DND-41 (cell line): ENCODE data around the gene FBF1.

Experiments used
- EZH2 ChIP-seq: IDR thresholded peaks from 3 replicates; pipeline ENCODE4 v1.6.1; 2012; ENCODE audit warnings: borderline replicate concordance, low read depth, mild to moderate bottlenecking, moderate library complexity, low read length, inconsistent platforms; ENCODE audit not compliant: severe bottlenecking
- TF ChIP-seq, protein P1 (sequence below): IDR thresholded peaks from 2 replicates; pipeline ENCODE4 v1.5.1; 2012; ENCODE audit warnings: borderline replicate concordance, low read length, moderate library complexity, mild to moderate bottlenecking; ENCODE audit not compliant: poor library complexity, severe bottlenecking; ENCODE audit errors: extremely low read depth

DNA sequence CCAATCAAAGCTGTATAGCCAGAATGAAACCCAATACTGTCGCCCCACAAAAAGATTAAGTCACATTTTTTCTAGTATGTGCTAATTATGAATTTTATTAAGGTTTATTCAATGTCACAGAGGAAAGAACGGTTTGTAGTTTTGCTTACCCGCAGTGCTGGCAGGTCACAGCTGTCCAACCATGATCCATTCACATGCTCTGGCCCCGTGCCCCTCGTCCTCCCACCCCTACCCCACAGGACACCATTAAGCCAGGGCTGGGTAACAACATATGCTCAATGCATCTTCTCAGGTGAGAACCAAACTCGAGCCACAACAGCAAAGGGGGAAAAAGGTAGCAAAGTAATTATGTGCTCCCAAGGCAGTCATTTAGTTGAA lies 589 bp upstream of the FBF1 start:
- TF ChIP-seq, protein P1, sequence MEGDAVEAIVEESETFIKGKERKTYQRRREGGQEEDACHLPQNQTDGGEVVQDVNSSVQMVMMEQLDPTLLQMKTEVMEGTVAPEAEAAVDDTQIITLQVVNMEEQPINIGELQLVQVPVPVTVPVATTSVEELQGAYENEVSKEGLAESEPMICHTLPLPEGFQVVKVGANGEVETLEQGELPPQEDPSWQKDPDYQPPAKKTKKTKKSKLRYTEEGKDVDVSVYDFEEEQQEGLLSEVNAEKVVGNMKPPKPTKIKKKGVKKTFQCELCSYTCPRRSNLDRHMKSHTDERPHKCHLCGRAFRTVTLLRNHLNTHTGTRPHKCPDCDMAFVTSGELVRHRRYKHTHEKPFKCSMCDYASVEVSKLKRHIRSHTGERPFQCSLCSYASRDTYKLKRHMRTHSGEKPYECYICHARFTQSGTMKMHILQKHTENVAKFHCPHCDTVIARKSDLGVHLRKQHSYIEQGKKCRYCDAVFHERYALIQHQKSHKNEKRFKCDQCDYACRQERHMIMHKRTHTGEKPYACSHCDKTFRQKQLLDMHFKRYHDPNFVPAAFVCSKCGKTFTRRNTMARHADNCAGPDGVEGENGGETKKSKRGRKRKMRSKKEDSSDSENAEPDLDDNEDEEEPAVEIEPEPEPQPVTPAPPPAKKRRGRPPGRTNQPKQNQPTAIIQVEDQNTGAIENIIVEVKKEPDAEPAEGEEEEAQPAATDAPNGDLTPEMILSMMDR, result no peak
- TF ChIP-seq EZH2, result no peak
